Tibial artery (tissue), 4 donors: Measurements from ENCODE around the gene SDK1.

Source experiments
- DNase-seq, 2 donors: peaks; one replicate each; pipeline ENCODE4 v3.0.0-alpha.2; 2019
- H3K27ac ChIP-seq, 2 donors: fragments of 200-600 bp; sonication (generic) in 1 of 2; 1 replicate in 1 of 2; 2 replicates in 1 of 2; pipeline ENCODE4 v1.5.1; 2018 to 2019; ENCODE audit warnings: mild to moderate bottlenecking in 1 of 2
- H3K27me3 ChIP-seq, 2 donors: fragments of 200-600 bp; sonication (generic) in 1 of 2; one replicate each; pipeline versions ENCODE4 v1.5.1 to v1.6.0; 2016 to 2019
- H3K36me3 ChIP-seq, 3 donors: fragments of 200-600 bp; sonication (generic) in 2 of 3; one replicate each; pipeline ENCODE4 v1.5.1; 2016 to 2019; ENCODE audit warnings: mild to moderate bottlenecking in 2 of 3
- H3K4me1 ChIP-seq, 4 donors: fragments of 200-600 bp; sonication (generic) in 2 of 4; 1 replicate in 3 of 4; 2 replicates in 1 of 4; pipeline ENCODE4 v1.5.1; 2016 to 2019
- H3K4me3 ChIP-seq, 2 donors: fragments of 200-600 bp; sonication (generic) in 1 of 2; 1 replicate in 1 of 2; 2 replicates in 1 of 2; pipeline ENCODE4 v1.5.1; 2018 to 2019; ENCODE audit warnings: mild to moderate bottlenecking in 2 of 2
- H3K9me3 ChIP-seq, 3 donors: fragments of 200-600 bp; sonication (generic) in 1 of 3; one replicate each; pipeline ENCODE4 v1.5.1; 2016 to 2019
- CTCF ChIP-seq, 2 experiments: fragments of 200-600 bp in 1 of 2; fragments of 450-650 bp in 1 of 2; IDR thresholded peaks; one replicate each; pipeline ENCODE4 v1.5.1; 2017 to 2019; ENCODE audit warnings: antibody characterized with exemption in 2 of 2, mild to moderate bottlenecking in 1 of 2, moderate library complexity in 1 of 2
- intact Hi-C: fragments of 100-400 bp; cut with DNase I; formaldehyde crosslinking; loops from one replicate; pipeline ENCODE4 v1.15.0; 2023; ENCODE audit warnings: low total_unique reads

Gene SDK1

DNA sequence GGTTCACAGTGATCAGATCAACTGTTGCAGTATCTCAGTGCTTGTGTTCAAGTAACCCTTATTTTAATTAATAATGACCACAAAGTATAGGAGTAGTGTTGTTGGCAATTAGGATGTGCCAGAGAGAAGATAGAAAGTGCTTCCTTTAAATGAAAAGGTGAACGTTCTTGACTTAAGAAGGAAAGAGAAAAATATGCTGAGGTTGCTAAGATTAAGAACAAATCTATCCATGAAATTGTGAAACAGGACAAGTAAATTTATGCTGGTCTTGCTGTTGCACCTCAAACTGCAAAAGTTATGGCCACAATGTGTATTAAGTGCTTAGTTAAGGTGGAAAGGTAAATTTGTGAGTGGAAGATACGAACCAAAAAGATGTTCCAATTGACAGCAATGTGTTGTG lies 139.5 kb downstream of the SDK1 start:
- peaks cover 0 to 13% (median 0%) of the 10 kb centered on the region in 4 donors for H3K4me1 ChIP-seq
- H3K9me3 ChIP-seq = peaks cover 3 to 6% (median 5%) of the 10 kb centered on the region in 3 donors
- H3K4me3 ChIP-seq = no peak overlapping the region
- no peaks in the 10 kb centered on the region for H3K27me3 ChIP-seq
- H3K27ac ChIP-seq = no peak overlapping the region
- DNase-seq = no peak
- intact Hi-C loops = no loop called here
- H3K36me3 ChIP-seq = no peaks in the 10 kb centered on the region
- TF ChIP-seq CTCF (IDR thresholded peaks at IDR 0.05) = no peak

DNA sequence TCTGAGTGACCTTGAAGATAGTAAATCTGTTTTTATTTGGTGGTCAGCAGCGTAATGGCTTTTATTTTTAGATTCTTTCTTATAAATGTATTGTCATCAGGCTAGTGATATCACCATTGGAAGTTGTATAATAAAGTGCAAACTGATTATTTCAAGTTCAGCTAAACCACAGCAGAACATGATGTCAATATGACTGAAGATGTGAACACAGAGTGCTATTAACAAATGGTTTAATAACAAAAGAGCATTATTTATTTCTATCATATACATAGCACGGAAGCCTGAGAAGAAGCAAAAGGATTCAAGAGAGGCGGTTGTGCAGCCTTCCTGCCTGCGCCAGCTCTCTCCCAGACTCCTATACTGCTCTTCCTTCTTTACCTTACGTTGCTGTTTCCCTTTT lies 142.7 kb downstream of the SDK1 start:
- no peak overlapping the region for H3K27ac ChIP-seq
- intact Hi-C loops = no loop called here
- DNase-seq = no peak
- peaks cover 0 to 12% (median 0%) of the 10 kb centered on the region in 4 donors for H3K4me1 ChIP-seq
- no peaks in the 10 kb centered on the region for H3K27me3 ChIP-seq
- no peak overlapping the region for H3K4me3 ChIP-seq
- peaks cover 3 to 16% (median 12%) of the 10 kb centered on the region in 3 donors for H3K9me3 ChIP-seq
- H3K36me3 ChIP-seq = no peaks in the 10 kb centered on the region
- TF ChIP-seq CTCF (IDR thresholded peaks at IDR 0.05) = no peak

DNA sequence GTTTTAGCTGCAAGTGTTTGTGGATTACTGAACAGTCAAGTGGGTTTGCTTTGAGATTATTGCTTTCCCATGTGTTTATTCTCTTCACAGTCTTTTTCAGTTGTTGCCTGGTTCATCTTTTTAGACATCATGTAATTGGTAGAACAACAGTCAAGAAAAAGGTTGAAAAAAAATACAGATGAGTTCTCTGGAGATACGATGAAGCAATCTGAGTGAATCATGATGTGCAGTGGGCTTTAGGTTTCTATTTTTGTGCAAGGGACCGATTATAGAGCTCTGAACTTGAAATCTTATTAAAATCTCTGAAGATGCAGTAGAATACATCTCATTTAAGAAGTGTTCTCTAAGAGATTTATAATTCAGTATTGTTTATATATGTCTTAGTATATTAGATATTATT lies 145.7 kb downstream of the SDK1 start:
- intact Hi-C loops = loop anchor here (5.0 kb wide), 1 partner anchor 566 kb away; no protein-coding TSS in a partner anchor
- no peak for TF ChIP-seq CTCF (IDR thresholded peaks at IDR 0.05)
- peaks cover 3 to 16% (median 12%) of the 10 kb centered on the region in 3 donors for H3K9me3 ChIP-seq
- H3K27ac ChIP-seq = no peak overlapping the region
- DNase-seq = no peak
- no peaks in the 10 kb centered on the region for H3K36me3 ChIP-seq
- H3K27me3 ChIP-seq = no peaks in the 10 kb centered on the region
- H3K4me3 ChIP-seq = no peak overlapping the region
- H3K4me1 ChIP-seq = no peaks in the 10 kb centered on the region

GRCh38 chr7:3451701-3452100 lies 150.6 kb downstream of the SDK1 start:
- Histone ChIP-seq H3K9me3 (peaks cover 0 to 4% (median 1%) of the 10 kb centered on the region in 3 donors), H3K27ac (no peak overlapping the region), H3K36me3 (no peaks in the 10 kb centered on the region), H3K27me3 (no peaks in the 10 kb centered on the region), H3K4me3 (no peak overlapping the region), H3K4me1 (no peaks in the 10 kb centered on the region)
- no peak for DNase-seq
- intact Hi-C loops = no loop called here
- TF ChIP-seq CTCF (IDR thresholded peaks at IDR 0.05) = no peak

GRCh38 chr7:3453398-3453797 lies 152.3 kb downstream of the SDK1 start:
- intact Hi-C loops = no loop called here
- H3K27ac ChIP-seq = no peak overlapping the region
- H3K4me3 ChIP-seq = no peak overlapping the region
- H3K27me3 ChIP-seq = no peaks in the 10 kb centered on the region
- DNase-seq = no peak
- H3K9me3 ChIP-seq = peaks cover 0 to 7% (median 3%) of the 10 kb centered on the region in 3 donors
- no peaks in the 10 kb centered on the region for H3K4me1 ChIP-seq
- TF ChIP-seq CTCF (IDR thresholded peaks at IDR 0.05) = no peak
- H3K36me3 ChIP-seq = no peaks in the 10 kb centered on the region
